GM19043 (cell line): Measurements from ENCODE around the gene MLLT3.
A peak's percentile ranks its signal among the peaks of the same experiment; 100 is the strongest.

ENCODE experiments used
- ATAC-seq: cut with Tn5 transposase; IDR thresholded peaks from one replicate; pipeline ENCODE4 v1.9.1; 2021; ENCODE audit warnings: low read depth; ENCODE audit not compliant: unreplicated experiment

Gene MLLT3

GRCh38 chr9:20481437-20481836 is 140.9 kb downstream of the MLLT3 start:
- no peak for ATAC-seq

GRCh38 chr9:20480249-20480648 is 142.1 kb downstream of the MLLT3 start:
- ATAC-seq: no peak

- ATAC-seq: peak; percentile 84
Measured at GRCh38 chr9:20479419-20480155, 142.7 kb downstream of the MLLT3 start.

- ATAC-seq: no peak
Measured at GRCh38 chr9:20478786-20479185, 143.5 kb downstream of the MLLT3 start.

GRCh38 chr9:20477940-20478620 is 144.2 kb downstream of the MLLT3 start:
- ATAC-seq: no peak

GRCh38 chr9:20476912-20477521 is 145.3 kb downstream of the MLLT3 start:
- ATAC-seq: no peak

- no peak for ATAC-seq
Measured at GRCh38 chr9:20474496-20474895, 147.8 kb downstream of the MLLT3 start.

- no peak for ATAC-seq
Measured at GRCh38 chr9:20473515-20474013, 148.7 kb downstream of the MLLT3 start.

- no peak for ATAC-seq
Measured at GRCh38 chr9:20472342-20473045, 149.8 kb downstream of the MLLT3 start.

GRCh38 chr9:20466328-20467008 is 155.8 kb downstream of the MLLT3 start:
- no peak for ATAC-seq

- ATAC-seq: no peak
Measured at GRCh38 chr9:20464242-20464641, 158.1 kb downstream of the MLLT3 start.

- ATAC-seq: no peak
Measured at GRCh38 chr9:20463823-20464222, 158.5 kb downstream of the MLLT3 start.

GRCh38 chr9:20462410-20462809 is 159.9 kb downstream of the MLLT3 start:
- no peak for ATAC-seq

GRCh38 chr9:20447291-20447690 is 175.0 kb downstream of the MLLT3 start:
- no peak for ATAC-seq

- no peak for ATAC-seq
Measured at GRCh38 chr9:20446248-20446647, 176.1 kb downstream of the MLLT3 start.

GRCh38 chr9:20442461-20443319 is 179.6 kb downstream of the MLLT3 start:
- ATAC-seq: no peak

GRCh38 chr9:20441711-20442423 is 180.4 kb downstream of the MLLT3 start:
- no peak for ATAC-seq

- ATAC-seq: no peak
Measured at GRCh38 chr9:20441166-20441565, 181.1 kb downstream of the MLLT3 start.

GRCh38 chr9:20437476-20437875 is 184.8 kb downstream of the MLLT3 start:
- ATAC-seq: no peak
